Heart left ventricle (tissue), 16 donors: ENCODE results near the gene METTL9. TPM values are rescaled to one million over a fixed set of nuclear protein-coding genes. Genes with fewer than 3 reads are reported as not detected.
"Not testable (repeated sequence)": the region's sequence is repeated elsewhere in the genome, so short reads cannot be mapped to it uniquely, and the experiment has no call there.

Experiments
- ATAC-seq, 4 donors: fragments of 200-7000 bp; cut with Tn5 transposase; one replicate each; pipeline ENCODE4 v1.9.1; 2020 to 2022; ENCODE audit warnings: moderate library complexity in 4 of 4, mild to moderate bottlenecking in 3 of 4, moderate number of reproducible peaks in 1 of 4
- DNase-seq, 5 donors: peaks; one replicate each; pipeline ENCODE4 v3.0.0-alpha.2; 2020
- H3K27ac ChIP-seq, 12 donors: fragments of 200-600 bp; sonication (generic) in 4 of 12; one replicate each; pipeline versions ENCODE4 v1.5.0 to v1.8.0; 2016 to 2022; ENCODE audit warnings: mild to moderate bottlenecking in 2 of 12
- H3K27me3 ChIP-seq, 9 donors: fragments of 200-600 bp; sonication (generic) in 2 of 9; one replicate each; pipeline versions ENCODE4 v1.5.1 to v1.8.0; 2016 to 2022; ENCODE audit warnings: mild to moderate bottlenecking in 3 of 9
- H3K36me3 ChIP-seq, 9 donors: fragments of 200-600 bp; sonication (generic) in 2 of 9; one replicate each; pipeline versions ENCODE4 v1.5.0 to v1.8.0; 2018 to 2022; ENCODE audit warnings: mild to moderate bottlenecking in 2 of 9
- H3K4me1 ChIP-seq, 12 donors: fragments of 200-600 bp; sonication (generic) in 4 of 12; one replicate each; pipeline versions ENCODE4 v1.5.0 to v1.8.0; 2016 to 2022; ENCODE audit warnings: mild to moderate bottlenecking in 3 of 12
- H3K4me3 ChIP-seq, 12 donors: fragments of 200-600 bp; sonication (generic) in 4 of 12; one replicate each; pipeline versions ENCODE4 v1.5.0 to v1.8.0; 2017 to 2022; ENCODE audit warnings: mild to moderate bottlenecking in 9 of 12, moderate library complexity in 4 of 12
- H3K9me3 ChIP-seq, 12 donors: fragments of 200-600 bp; sonication (generic) in 4 of 12; one replicate each; pipeline versions ENCODE4 v1.5.0 to v1.8.0; 2016 to 2022; ENCODE audit warnings: mild to moderate bottlenecking in 1 of 12
- CTCF ChIP-seq, 12 donors: fragments of 200-600 bp; sonication (generic) in 4 of 12; IDR thresholded peaks; one replicate each; pipeline versions ENCODE4 v1.5.0 to v1.8.0; 2018 to 2022; ENCODE audit warnings: antibody characterized with exemption in 12 of 12, mild to moderate bottlenecking in 5 of 12
- POLR2A ChIP-seq, 2 donors: fragments of 450-650 bp; IDR thresholded peaks; one replicate each; pipeline ENCODE4 v1.6.1; 2017; ENCODE audit warnings: antibody characterized with exemption in 2 of 2, mild to moderate bottlenecking in 2 of 2, moderate library complexity in 2 of 2
- WGBS, 4 donors: extraction: QIAGEN DNeasy Blood & Tissue Kit in 2 of 4; methylation state at CpG; one replicate each; pipeline versions ENCODE4 v1.1.5 to v1.1.7; 2013 to 2018; 5-methylcytosine and 5-hydroxymethylcytosine counted together
- intact Hi-C, 10 donors: fragments of 100-400 bp; cut with DNase I; formaldehyde crosslinking; loops; one replicate each; pipeline versions ENCODE4 v1.11.1 to v1.14.2; 2022
- polyA plus RNA-seq, 2 donors: library from polyadenylated mRNA; stranded (reverse); fragments of 200-250 nt; gene quantifications; one replicate each; pipeline ENCODE4 v1.2.3, GENCODE V29; 2013
- total RNA-seq, 9 donors: library from RNA; depleted of rRNA in 2 of 9; stranded (reverse); fragments of >200 nt in 2 of 9; fragmentation: NEBNext Ultra II Directional in 3 of 9; extraction: Animal tissue kit (Norgen Biotek cat#: 25700) in 3 of 9; gene quantifications; one replicate each; pipeline versions ENCODE4 v1.1.0 to v1.2.4, GENCODE V29; 2016 to 2023
- donor health status: ischemic (EF 13 %, LVEDD 7.1; RV severe dilation, severe dysfunction).
- donor health status: healthy with polysubstance abuse.
- donor health status: DM: no; HTN: yes; CAD: no.
- donor health status: DM: no; HTN: no; CAD: no.
- donor health status: ischemic (EF 25% LVEDD 6.9; RV normal size, moderate dysfunction).
- donor health status: ischemic (EF 25% LVEDD 5.7; RV mildly dilated, moderate dysfunction).
- donor health status: healthy.
- donor health status: DM: yes; HTN: yes; CAD: no.
- donor health status: ischemic (EF 35%, LVEDD 5.7; RV mildly dilated, moderate dysfunction).
- donor health status: nonischemic (EF 11% LVEDD 7.7; RV severe dilation, severe dysfunction).
- donor health status: DM: yes; HTN: yes; CAD: no.
- donor health status: PGD.
- donor health status: ischemic (EF 29% LVEDD 5.4; RV normal size, mild dysfunction).
- donor health status: nonischemic (EF 23%, LVEDD 6.1; RV moderate dilation, normal function).

The METTL9 gene
- total and polyA plus RNA-seq, 11 donors: 12.2 to 70.6 (median 55.0) TPM

GRCh38 chr16:21574372-21574771, 25.0 kb upstream of the METTL9 start:
- ATAC-seq (no peak), DNase-seq (no peak)
- no peaks in the 10 kb centered on the region for H3K36me3 ChIP-seq
- intact Hi-C loops: loop anchor here in 1 of 10 donors (5.0 kb wide), 1 partner anchor 1118 kb away; no protein-coding TSS in a partner anchor
- peaks cover 0 to 3% (median 0%) of the 10 kb centered on the region in 12 donors for H3K4me1 ChIP-seq
- TF ChIP-seq CTCF (IDR thresholded peaks at IDR 0.05) (no peak), POLR2A (IDR thresholded peaks at IDR 0.05) (no peak)
- WGBS, 4 donors: 75 to 82% (median 79%) methylated on average over 4 of the region's 4 CpGs
- peaks cover 0 to 3% (median 0%) of the 10 kb centered on the region in 12 donors for H3K9me3 ChIP-seq
- no peak overlapping the region for H3K27ac ChIP-seq
- no peak overlapping the region for H3K4me3 ChIP-seq
- H3K27me3 ChIP-seq: no peaks in the 10 kb centered on the region

DNA sequence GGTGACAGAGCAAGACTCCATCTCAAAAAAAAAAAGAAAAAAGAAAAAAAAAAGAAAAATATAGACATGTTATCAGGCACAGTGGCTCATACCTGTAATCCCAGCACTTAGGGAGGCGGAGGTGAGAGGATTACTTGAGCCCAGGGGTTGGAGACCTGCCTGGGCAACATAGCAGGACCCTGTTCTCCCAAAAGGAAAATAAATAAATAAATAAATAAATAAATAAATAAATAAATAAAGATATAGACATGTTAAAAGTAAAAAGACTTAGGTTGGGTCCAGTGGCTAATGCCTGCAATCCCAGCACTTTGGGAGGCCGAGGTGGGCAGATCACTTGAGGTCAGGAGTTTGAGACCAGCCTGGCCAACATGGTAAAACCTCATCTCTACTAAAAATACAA, 23.1 kb upstream of the METTL9 start:
- H3K36me3 ChIP-seq, H3K27ac ChIP-seq, H3K4me1 ChIP-seq, ATAC-seq, H3K4me3 ChIP-seq, DNase-seq, H3K9me3 ChIP-seq, intact Hi-C loops, H3K27me3 ChIP-seq: not testable (repeated sequence)
- WGBS, 4 donors: 90 to 96% (median 93%) methylated on average over 2 of the region's 2 CpGs

DNA sequence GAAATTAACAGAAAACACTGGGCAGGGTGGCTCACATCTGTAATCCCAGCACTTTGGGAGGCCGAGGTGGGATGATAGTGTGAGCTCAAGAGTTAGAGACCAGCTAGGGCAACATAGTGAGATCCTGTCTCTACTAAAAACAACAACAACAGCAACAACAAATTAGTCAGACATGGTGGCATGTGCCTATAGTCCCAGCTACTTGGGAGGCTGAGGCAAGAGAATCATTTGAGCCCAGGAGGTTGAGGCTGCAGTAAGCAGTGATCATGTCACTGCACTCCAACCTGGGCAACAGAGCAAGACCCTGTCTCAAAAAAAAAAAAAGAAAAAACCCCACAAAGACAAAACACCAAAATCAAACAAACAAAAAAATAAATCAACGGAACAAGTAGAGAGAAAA, 21.9 kb upstream of the METTL9 start:
- intact Hi-C loops, H3K9me3 ChIP-seq, H3K27me3 ChIP-seq, H3K4me3 ChIP-seq, H3K27ac ChIP-seq, H3K36me3 ChIP-seq, ATAC-seq, DNase-seq, H3K4me1 ChIP-seq: not testable (repeated sequence)
- 51 to 86% (median 83%) methylated on average over 2 of the region's 2 CpGs for WGBS, 4 donors

- H3K4me1 ChIP-seq, H3K9me3 ChIP-seq, ATAC-seq, H3K4me3 ChIP-seq, H3K27ac ChIP-seq, H3K27me3 ChIP-seq, H3K36me3 ChIP-seq, intact Hi-C loops, DNase-seq: not testable (repeated sequence)
- WGBS, 4 donors: 91 to 94% (median 92%) methylated on average over 5 of the region's 5 CpGs
Measured at GRCh38 chr16:21578311-21578710, 21.1 kb upstream of the METTL9 start.

- H3K4me3 ChIP-seq, H3K27me3 ChIP-seq, DNase-seq, H3K9me3 ChIP-seq, H3K27ac ChIP-seq, H3K36me3 ChIP-seq, H3K4me1 ChIP-seq, ATAC-seq: not testable (repeated sequence)
- intact Hi-C loops: loop anchor here in 7 of 10 donors (2.0 to 10.0 kb wide), 6 partner anchors 62 to 1385 kb away; no protein-coding TSS in a partner anchor
- 89 to 92% (median 89%) methylated on average over 6 of the region's 6 CpGs for WGBS, 4 donors
Measured at GRCh38 chr16:21580131-21580530, 19.2 kb upstream of the METTL9 start.

GRCh38 chr16:21580807-21581206, 18.6 kb upstream of the METTL9 start:
- no peak for DNase-seq
- Histone ChIP-seq H3K27ac (no peak overlapping the region), H3K36me3 (no peaks in the 10 kb centered on the region), H3K4me1 (peaks cover 0 to 5% (median 0%) of the 10 kb centered on the region in 12 donors), H3K4me3 (no peak overlapping the region), H3K27me3 (no peaks in the 10 kb centered on the region), H3K9me3 (peaks cover 0 to 4% (median 0%) of the 10 kb centered on the region in 12 donors)
- no peak for TF ChIP-seq CTCF (IDR thresholded peaks at IDR 0.05)
- no peak for TF ChIP-seq POLR2A (IDR thresholded peaks at IDR 0.05)
- intact Hi-C loops: loop anchor here in 8 of 10 donors (1.0 to 10.0 kb wide), 7 partner anchors 61 to 1384 kb away; no protein-coding TSS in a partner anchor
- no peak for ATAC-seq
- WGBS, 4 donors: 83 to 87% (median 85%) methylated on average over 2 of the region's 2 CpGs
